PC-3 (cell line): ENCODE measurements around the gene ANKRD10. TPM values are rescaled to one million over a fixed set of nuclear protein-coding genes. Genes with fewer than 3 reads are reported as not detected.
A peak's percentile ranks its signal among the peaks of the same experiment; 100 is the strongest.

Experiments used
- ATAC-seq: fragments of 200-7000 bp; cut with Tn5 transposase; 2 replicates; pipeline ENCODE4 v1.9.1; 2020; ENCODE audit warnings: mild to moderate bottlenecking, moderate library complexity
- Bru-seq: library from RNA; stranded (reverse); fragments of 400-500 nt; gene quantifications from one replicate; lab custom pipeline; 2021; lab: Mats Ljungman, UMichigan
- BruChase-seq, 2 experiments: library from RNA; stranded (reverse); fragments of 400-500 nt; gene quantifications; one replicate each; lab custom pipeline; 2021; lab: Mats Ljungman, UMichigan
- BruUV-seq: library from RNA; stranded (reverse); fragments of 400-500 nt; replicated peaks from 2 replicates; lab custom pipeline; 2021; lab: Mats Ljungman, UMichigan
- CTCF ChIA-PET: fragments of 300-600 bp; sonication (Branson Sonifier 250); formaldehyde crosslinking; loops from one replicate; lab custom pipeline; 2022; ENCODE audit warnings: antibody characterized with exemption; lab: Charles Lee
- POLR2A ChIA-PET: fragments of 300-600 bp; sonication (Branson Sonifier 250); formaldehyde crosslinking; loops from one replicate; lab custom pipeline; 2022; ENCODE audit warnings: antibody characterized with exemption; ENCODE audit not compliant: unreplicated experiment; lab: Charles Lee
- DNase-seq: peaks from one replicate; pipeline ENCODE4 v3.0.0-alpha.2; 2015
- H2AFZ ChIP-seq: fragments of 300-600 bp; sonication (generic); 2 replicates; pipeline ENCODE4 v1.6.0; 2016; ENCODE audit warnings: antibody characterized with exemption, low read length
- H3F3A ChIP-seq: fragments of 300-600 bp; sonication (generic); one replicate; pipeline ENCODE4 v1.6.0; 2017; ENCODE audit warnings: antibody characterized with exemption, low read length, control low read depth, mild to moderate bottlenecking; ENCODE audit not compliant: unreplicated experiment
- H3K27ac ChIP-seq: fragments of 300-600 bp; sonication (generic); 2 replicates; pipeline ENCODE4 v1.5.1; 2016; ENCODE audit warnings: mild to moderate bottlenecking, low read length
- H3K27me3 ChIP-seq: fragments of 300-600 bp; sonication (generic); 2 replicates; pipeline ENCODE4 v1.6.1; 2016; ENCODE audit warnings: low read length, mixed read lengths
- H3K36me3 ChIP-seq: fragments of 300-600 bp; sonication (generic); 2 replicates; pipeline ENCODE4 v1.6.1; 2016; ENCODE audit warnings: low read depth, mixed run types, low read length, mixed read lengths
- H3K4me1 ChIP-seq: fragments of 300-600 bp; sonication (generic); 2 replicates; pipeline ENCODE4 v1.5.1; 2016; ENCODE audit warnings: low read length; ENCODE audit not compliant: insufficient read depth
- H3K4me2 ChIP-seq: fragments of 300-600 bp; sonication (generic); 2 replicates; pipeline ENCODE4 v1.6.0; 2016; ENCODE audit warnings: low read length
- H3K4me3 ChIP-seq: fragments of 300-600 bp; sonication (generic); 2 replicates; pipeline ENCODE4 v1.5.1; 2016; ENCODE audit warnings: mild to moderate bottlenecking, low read length, mixed read lengths
- H3K79me2 ChIP-seq: fragments of 300-600 bp; sonication (generic); 2 replicates; pipeline ENCODE4 v1.6.1; 2017; ENCODE audit warnings: low read length, mixed read lengths
- H3K9ac ChIP-seq: fragments of 300-600 bp; sonication (generic); 2 replicates; pipeline ENCODE4 v1.6.0; 2016; ENCODE audit warnings: mild to moderate bottlenecking, low read length
- H3K9me2 ChIP-seq: fragments of 300-600 bp; sonication (generic); replicated peaks from 2 replicates; pipeline ENCODE4 v1.6.1; 2016; ENCODE audit warnings: mixed run types, low read length, mixed read lengths
- H3K9me3 ChIP-seq: fragments of 300-600 bp; sonication (generic); 2 replicates; pipeline ENCODE4 v1.6.1; 2016; ENCODE audit warnings: low read length, mixed read lengths
- H4K20me1 ChIP-seq: fragments of 300-600 bp; sonication (generic); 2 replicates; pipeline ENCODE4 v1.6.1; 2016; ENCODE audit warnings: low read length, mixed read lengths
- EZH2 ChIP-seq: fragments of 300-600 bp; sonication (generic); IDR thresholded peaks from one replicate; pipeline ENCODE4 v1.6.1; 2017; ENCODE audit warnings: antibody characterized with exemption, mild to moderate bottlenecking, low read length; ENCODE audit not compliant: unreplicated experiment
- EZH2phosphoT487 ChIP-seq: fragments of 300-600 bp; sonication (generic); IDR thresholded peaks from 2 replicates; pipeline ENCODE4 v1.6.1; 2018; ENCODE audit warnings: mild to moderate bottlenecking, antibody characterized with exemption, low read length, borderline replicate concordance
- intact Hi-C: fragments of 100-400 bp; cut with micrococcal nuclease; formaldehyde crosslinking; loops from 2 replicates; pipeline ENCODE4 v1.9.0; 2023
- long read RNA-seq: library from polyadenylated mRNA; unstranded; transcript quantifications from one replicate; pipeline ENCODE4 v2.0.0, GENCODE V29; 2021; ENCODE audit not compliant: unreplicated experiment
- total RNA-seq: library from RNA; depleted of rRNA; stranded (reverse); fragments of >200 nt; gene quantifications from 2 replicates; pipeline ENCODE4 v1.2.3, GENCODE V29; 2014; rRNA removed
- TF ChIP-seq, protein P1 (sequence below): fragments of 300-600 bp; sonication (generic); conservative IDR thresholded peaks from 2 replicates; pipeline ENCODE4 v1.5.1; 2017; ENCODE audit warnings: antibody characterized with exemption, low read depth, mild to moderate bottlenecking, low read length

Gene ANKRD10
- 47.1 and 60.2 TPM in 2 replicates for total RNA-seq
- Bru-seq, nascent RNA, result percentile 96 among the genes with signal in this experiment
- BruChase-seq, experiment 1, labeled RNA remaining after a 6-hour chase, result percentile 95 among the genes with signal in this experiment
- percentile 98 among the genes with signal in this experiment for BruChase-seq, experiment 2, labeled RNA remaining after a 2-hour chase
- long read RNA-seq, transcript ANKRD10-201 (6 exons, 2,495 nt), result major isoform, 44 of 119 reads
- long read RNA-seq, partial matches to known transcripts, result 33 of 119 reads
- long read RNA-seq, other reads (novel, unspliced or antisense), result 39 of 119 reads

DNA sequence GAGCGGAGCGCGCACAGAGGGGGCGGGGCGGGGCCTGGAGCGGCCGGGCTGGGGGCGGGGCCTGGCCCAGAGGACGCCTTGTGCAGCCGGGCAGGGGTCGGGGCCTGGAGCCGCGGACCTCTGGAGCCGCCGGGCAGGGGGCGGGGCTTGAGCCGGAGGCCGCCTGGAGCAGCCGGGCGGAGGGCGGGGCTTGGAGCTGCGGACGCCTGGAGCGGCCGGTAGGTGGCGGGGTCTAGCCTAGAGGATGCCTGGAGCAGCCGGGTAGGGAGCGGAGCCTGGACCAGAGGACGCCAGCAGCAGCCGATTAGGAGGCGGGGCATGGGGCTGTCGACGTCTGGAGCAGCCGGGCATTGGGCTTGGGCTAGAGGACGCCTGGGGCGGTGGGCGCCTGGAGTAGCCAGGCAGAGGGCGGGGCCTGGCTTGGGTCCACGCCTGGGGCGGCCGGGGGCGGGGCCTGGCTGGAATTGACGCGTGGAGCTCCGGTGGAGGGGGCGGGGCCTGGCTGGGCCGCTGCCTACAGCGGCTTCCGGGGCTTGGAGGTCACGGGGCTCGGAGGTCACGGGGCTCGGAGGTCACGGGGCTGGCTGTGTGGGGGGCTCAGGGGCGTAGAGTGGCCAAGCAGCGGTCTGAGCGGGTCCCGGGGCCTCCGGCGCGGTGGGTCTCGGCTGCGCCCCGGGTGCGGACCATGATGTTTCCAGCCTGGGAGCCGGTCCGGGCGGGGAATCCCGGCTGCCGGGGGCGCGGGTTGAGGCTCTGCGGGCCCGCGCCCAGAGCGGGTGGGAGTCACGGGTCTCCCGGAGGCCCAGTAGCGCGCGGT is at the start of gene ANKRD10:
Gene ANKRD10 (minus strand): TSS at position 13 of the 817 bp plus-strand sequence. CDS start 135 bp downstream, outside the sequence.
- DNase-seq (peak; percentile 94), ATAC-seq (peak; percentile 81)
- Histone ChIP-seq H3K9me3 (no peaks in the 10 kb centered on the region), H4K20me1 (peaks cover 35% of the 10 kb centered on the region), H3K79me2 (peaks cover 45% of the 10 kb centered on the region), H3K4me1 (peaks cover 31% of the 10 kb centered on the region), H3F3A (no peaks in the 10 kb centered on the region), H2AFZ (peak within 1 kb of the TSS; percentile 88), H3K9me2 (no peaks in the 10 kb centered on the region), H3K9ac (peak within 1 kb of the TSS; percentile 97), H3K27me3 (no peaks in the 10 kb centered on the region), H3K4me2 (peak within 1 kb of the TSS; percentile 87), H3K27ac (peak within 1 kb of the TSS; percentile 84), H3K36me3 (peaks cover 4% of the 10 kb centered on the region), H3K4me3 (peak within 1 kb of the TSS; percentile 98)
- TF ChIP-seq EZH2, result no peak
- TF ChIP-seq, protein P1, sequence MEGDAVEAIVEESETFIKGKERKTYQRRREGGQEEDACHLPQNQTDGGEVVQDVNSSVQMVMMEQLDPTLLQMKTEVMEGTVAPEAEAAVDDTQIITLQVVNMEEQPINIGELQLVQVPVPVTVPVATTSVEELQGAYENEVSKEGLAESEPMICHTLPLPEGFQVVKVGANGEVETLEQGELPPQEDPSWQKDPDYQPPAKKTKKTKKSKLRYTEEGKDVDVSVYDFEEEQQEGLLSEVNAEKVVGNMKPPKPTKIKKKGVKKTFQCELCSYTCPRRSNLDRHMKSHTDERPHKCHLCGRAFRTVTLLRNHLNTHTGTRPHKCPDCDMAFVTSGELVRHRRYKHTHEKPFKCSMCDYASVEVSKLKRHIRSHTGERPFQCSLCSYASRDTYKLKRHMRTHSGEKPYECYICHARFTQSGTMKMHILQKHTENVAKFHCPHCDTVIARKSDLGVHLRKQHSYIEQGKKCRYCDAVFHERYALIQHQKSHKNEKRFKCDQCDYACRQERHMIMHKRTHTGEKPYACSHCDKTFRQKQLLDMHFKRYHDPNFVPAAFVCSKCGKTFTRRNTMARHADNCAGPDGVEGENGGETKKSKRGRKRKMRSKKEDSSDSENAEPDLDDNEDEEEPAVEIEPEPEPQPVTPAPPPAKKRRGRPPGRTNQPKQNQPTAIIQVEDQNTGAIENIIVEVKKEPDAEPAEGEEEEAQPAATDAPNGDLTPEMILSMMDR, result peak; percentile 62
- ChIA-PET POLR2A (interaction anchor here (0.5 to 0.7 kb wide), 5 partner anchors 66 to 1673 kb away, joined by 4 to 10 read pairs (median 6); partner anchors contain the start of gene TUBGCP3), CTCF (interaction anchor here (0.6 to 1.1 kb wide), 6 partner anchors 30 to 768 kb away, joined by 3 to 5 read pairs (median 3); no protein-coding TSS in a partner anchor)
- BruUV-seq, result no TSS peak
- intact Hi-C loops, result loop anchor here (1.0 to 10.0 kb wide), 6 partner anchors 44 to 300 kb away; no protein-coding TSS in a partner anchor

DNA sequence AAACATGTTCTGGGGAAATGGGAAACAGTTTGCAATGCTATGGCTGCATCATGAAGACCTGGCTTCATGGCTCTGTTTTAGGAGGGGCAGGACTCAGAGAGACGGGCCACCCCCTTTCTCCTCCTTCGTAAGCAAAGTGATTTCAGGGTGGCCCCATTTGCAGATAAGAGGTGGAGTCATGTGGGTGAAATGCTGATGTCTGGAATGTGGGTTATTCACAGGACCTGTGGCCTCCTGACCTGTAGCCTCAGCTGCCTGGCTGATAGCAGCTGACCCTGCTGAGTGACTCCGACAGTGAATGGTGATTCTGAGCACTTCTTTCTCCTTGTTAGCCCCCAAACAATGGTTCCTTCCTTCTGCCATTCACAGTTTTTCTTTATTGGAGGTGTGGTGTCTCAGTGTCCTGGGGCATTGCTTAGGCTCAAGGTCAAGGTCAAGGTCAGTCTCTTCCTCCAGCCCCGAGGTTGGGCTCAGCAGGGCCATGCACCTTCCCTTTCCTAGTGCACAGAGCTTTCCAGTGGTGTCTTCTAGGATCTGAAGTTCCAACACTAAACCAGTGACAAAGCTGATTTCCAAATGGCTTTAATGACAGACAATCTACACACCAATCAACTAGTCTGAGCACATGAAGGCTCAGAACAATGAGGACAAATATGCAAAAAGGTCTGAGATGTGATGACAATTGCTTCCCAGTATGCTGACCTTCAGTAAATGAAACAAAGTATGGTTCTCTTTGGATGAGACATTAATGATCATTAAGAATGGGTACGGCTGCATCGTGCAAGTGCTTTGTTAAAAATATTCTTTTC is 49.6 kb upstream of the ANKRD10 start:
- H3K27ac ChIP-seq, result peak overlapping the region; percentile 94
- peak overlapping the region; percentile 49 for H3K4me2 ChIP-seq
- TF ChIP-seq EZH2phosphoT487 (no peak), EZH2 (no peak)
- TF ChIP-seq, protein P1, result no peak
- no peak for DNase-seq
- BruUV-seq, result TSS peak; percentile 72
- ATAC-seq, result no peak; the same call in 1 of the 2 replicates
- H3F3A ChIP-seq, result no peaks in the 10 kb centered on the region
- ChIA-PET POLR2A (no interaction called here), CTCF (no interaction called here)
- H2AFZ ChIP-seq, result no peak overlapping the region
- no peaks in the 10 kb centered on the region for H3K27me3 ChIP-seq
- H3K4me3 ChIP-seq, result no peak overlapping the region
- intact Hi-C loops, result loop anchor here (1.0 to 5.0 kb wide), 4 partner anchors 18 to 92 kb away; no protein-coding TSS in a partner anchor
- H3K4me1 ChIP-seq, result peaks cover 24% of the 10 kb centered on the region
- no peaks in the 10 kb centered on the region for H3K9me2 ChIP-seq
- no peaks in the 10 kb centered on the region for H4K20me1 ChIP-seq
- no peaks in the 10 kb centered on the region for H3K36me3 ChIP-seq
- H3K9ac ChIP-seq, result peak overlapping the region; percentile 51
- no peaks in the 10 kb centered on the region for H3K9me3 ChIP-seq
- H3K79me2 ChIP-seq, result 0 out of 2 replicates have a peak, but pooled peaks cover 5% of the 10 kb centered on the region
